Activated CD4-positive, CD25-positive, alpha-beta regulatory T cell treated with anti-CD3 and anti-CD28 coated beads, Interleukin-2, amount 50 U/mL, for 24 hours (primary cell): ENCODE measurements around the gene LSM14B.
"Not testable (repeated sequence)": the region's sequence is repeated elsewhere in the genome, so short reads cannot be mapped to it uniquely, and the experiment has no call there.

Source experiments
- ATAC-seq, 2 donors: fragments of 150-1000 bp; cut with Tn5 transposase; one replicate each; pipeline ENCODE4 v1.10.0; 2021; ENCODE audit warnings: mild to moderate bottlenecking in 1 of 2, moderate library complexity in 1 of 2

LSM14B gene

GRCh38 chr20:62121776-62122653 is at the start of gene LSM14B:
LSM14B (plus strand) TSS chr20:62122475; CDS start chr20:62122667, 192 bp downstream.
- ATAC-seq, result peak; percentile 81 to 87

- no peak for ATAC-seq
These were observed 49.0 kb upstream of the LSM14B start for GRCh38 chr20:62073323-62073722.

DNA sequence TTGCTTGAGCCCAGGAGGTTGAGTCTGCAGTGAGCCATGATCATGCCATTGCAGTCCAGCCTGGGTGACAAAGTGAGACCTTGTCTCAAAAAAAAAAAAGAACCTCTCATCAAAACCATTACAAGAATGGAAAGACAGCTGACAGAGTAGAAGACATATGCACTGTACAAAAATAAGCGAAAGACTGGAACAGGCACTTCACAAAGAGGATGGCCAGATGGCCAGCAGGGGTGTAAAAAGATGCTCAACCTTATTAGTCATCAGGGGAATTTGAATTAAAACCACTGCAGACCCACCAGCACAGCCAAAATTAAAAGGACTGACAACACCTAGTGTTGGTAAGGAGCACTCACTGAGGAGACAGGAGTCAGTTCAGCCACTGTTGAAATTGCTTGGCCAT is 43.1 kb upstream of the LSM14B start:
- no peak for ATAC-seq

- no peak for ATAC-seq
These were observed 41.9 kb upstream of the LSM14B start for GRCh38 chr20:62080249-62080990.

GRCh38 chr20:62083312-62083711 is 39.0 kb upstream of the LSM14B start:
- ATAC-seq, result no peak

- not testable (repeated sequence) for ATAC-seq
These were observed 38.1 kb upstream of the LSM14B start for GRCh38 chr20:62084224-62084623.

GRCh38 chr20:62085206-62085605 is 37.1 kb upstream of the LSM14B start:
- no peak for ATAC-seq

- no peak for ATAC-seq
These were observed 35.0 kb upstream of the LSM14B start for GRCh38 chr20:62087227-62087626.

DNA sequence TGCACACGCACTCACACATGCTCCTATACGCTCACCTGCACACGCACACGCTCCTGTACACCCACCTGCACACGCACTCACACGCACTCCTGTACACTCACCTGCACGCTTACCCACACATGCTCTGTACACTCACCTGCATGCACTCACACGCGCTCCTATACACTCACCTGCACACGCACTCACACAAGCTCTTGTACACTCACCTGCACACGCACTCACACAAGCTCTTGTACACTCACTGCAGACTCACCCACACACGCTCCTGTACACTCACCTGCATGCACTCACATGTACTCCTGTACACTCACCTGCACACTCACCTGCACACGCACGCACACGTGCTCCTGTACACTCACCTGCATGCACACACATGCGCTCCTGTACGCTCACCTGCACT is 34.6 kb upstream of the LSM14B start:
- ATAC-seq, result no peak

DNA sequence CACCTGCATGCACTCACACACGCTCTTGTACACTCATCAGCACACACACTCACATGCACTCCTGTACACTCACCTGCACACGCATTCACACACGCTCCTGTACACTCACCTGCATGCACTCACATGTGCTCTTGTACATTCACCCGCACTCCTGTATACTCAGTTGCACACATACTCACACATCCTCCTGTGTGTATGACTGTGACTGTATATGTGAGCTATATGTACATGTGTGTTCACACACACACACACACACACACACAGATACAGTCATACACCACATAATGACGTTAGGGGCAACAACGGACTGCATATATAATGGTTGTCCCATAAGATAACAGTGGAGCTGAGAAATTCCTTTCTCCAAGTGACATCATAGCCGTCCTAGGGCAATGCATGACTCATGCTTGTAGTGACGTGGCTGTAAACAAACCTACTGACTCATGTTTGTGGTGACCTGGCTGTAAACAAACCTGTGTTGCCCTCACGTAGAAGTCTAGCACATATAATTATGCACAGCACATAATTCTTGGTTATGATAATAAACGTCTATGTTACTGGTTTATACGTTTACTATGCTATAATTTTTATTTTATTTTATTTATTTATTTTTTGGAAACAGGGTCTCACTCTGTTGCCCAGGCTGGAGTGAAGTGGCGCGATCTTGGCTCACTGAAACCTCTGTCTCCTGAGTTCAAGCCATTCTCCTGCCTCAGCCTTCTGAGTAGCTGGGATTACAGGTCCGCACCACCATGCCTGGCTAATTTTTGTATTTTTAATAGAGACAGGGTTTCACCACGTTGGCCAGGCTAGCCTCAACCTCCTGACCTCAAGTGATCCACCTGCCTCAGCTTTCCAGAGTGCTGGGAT is 33.8 kb upstream of the LSM14B start:
- peak; percentile 61 to 76 for ATAC-seq

DNA sequence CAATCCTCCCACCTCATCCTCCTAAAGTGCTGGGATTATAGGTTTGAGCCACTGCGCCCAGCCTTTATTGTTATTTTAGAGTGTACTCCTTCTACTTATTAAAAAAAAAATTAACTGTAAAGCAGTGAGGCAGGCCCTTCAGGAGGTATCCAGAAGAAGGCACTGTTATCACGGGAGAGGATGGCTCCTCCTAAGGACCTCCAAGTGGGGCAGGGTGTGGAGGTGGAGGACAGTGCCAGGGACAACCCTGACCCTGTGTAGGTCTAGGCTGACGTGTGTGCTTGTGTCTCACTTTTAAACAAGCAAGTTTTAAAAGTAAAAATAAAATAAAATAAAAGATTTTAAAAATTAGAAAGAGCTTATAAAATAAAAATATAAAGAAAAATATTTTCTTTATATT is 32.9 kb upstream of the LSM14B start:
- no peak for ATAC-seq

- ATAC-seq, result no peak
These were observed 25.6 kb upstream of the LSM14B start for GRCh38 chr20:62096421-62097380.

DNA sequence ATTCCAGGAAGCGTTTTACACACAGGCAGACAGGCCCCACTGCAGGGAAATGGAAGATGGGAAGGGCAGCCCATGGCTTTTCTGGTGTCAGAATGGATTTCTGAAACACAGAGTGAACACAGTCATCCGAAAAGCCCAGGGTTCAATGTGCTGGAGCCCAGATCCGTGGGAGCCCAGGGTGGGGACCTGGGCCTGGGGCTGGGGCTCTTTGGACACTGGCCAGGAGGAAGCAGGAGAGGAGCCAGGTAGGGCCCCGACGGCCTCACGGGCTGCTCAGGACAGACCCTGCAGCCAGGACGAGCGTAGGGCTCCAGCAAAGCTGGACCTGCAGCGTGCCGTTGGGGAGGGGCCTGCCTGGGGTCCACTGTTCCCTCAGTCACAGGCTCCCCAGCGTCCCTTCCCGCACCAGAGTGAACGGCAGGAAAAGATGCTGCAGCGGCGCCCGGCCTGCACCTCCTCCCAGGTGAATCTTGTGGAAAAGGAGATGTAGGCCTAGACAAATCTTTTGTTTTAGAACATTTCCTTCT is 24.3 kb upstream of the LSM14B start:
- no peak for ATAC-seq

DNA sequence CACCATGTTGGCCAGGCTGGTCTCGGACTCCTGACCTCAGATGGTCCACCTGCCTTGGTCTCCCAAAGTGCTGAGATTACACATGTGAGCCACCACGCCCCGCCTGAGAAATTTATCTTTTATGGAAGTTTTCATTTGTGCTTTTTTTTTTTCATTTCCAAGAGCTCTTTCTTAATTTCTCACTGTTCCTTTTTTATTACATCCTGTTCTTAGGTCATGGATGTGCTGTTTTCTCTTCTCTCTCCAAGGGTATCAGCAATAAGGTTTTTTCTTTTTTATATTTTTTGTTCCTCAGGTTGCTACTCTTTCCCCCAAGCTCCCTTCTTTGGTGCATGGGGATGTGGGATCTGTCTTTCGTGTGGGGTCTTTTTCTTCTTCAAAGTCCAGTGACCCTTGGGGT is 21.2 kb upstream of the LSM14B start:
- no peak for ATAC-seq

GRCh38 chr20:62103508-62104233 is 18.6 kb upstream of the LSM14B start:
- no peak for ATAC-seq

- ATAC-seq, result no peak
These were observed 18.0 kb upstream of the LSM14B start for GRCh38 chr20:62104234-62104789.

DNA sequence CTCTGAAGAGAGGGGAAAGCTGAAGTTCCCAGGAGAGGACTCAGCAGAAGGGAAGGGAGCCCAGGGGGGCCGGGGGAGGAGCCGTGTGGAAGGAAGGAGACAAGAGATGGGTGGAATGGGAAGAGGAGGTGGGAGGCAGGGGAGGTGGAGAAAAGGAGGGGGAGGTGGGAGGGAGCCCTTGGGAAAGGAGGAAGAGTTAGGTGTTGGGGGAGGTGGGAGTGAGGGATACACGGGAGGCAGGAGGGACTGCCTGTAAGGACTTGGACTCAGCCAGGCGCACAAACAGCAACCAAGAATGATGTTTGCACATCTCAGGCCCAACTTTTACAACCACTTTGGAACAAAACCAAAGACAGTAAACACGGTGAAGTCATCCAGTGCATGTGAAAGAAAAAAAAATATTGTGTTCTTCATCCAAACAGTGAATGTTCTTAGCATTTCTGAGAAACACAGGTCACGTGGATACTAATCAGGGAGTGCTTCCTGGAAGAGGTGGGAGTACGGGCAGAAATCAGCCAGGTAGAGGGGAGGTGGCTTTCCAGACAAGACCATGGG is 17.4 kb upstream of the LSM14B start:
- ATAC-seq, result no peak

GRCh38 chr20:62105592-62105991 is 16.7 kb upstream of the LSM14B start:
- no peak for ATAC-seq

DNA sequence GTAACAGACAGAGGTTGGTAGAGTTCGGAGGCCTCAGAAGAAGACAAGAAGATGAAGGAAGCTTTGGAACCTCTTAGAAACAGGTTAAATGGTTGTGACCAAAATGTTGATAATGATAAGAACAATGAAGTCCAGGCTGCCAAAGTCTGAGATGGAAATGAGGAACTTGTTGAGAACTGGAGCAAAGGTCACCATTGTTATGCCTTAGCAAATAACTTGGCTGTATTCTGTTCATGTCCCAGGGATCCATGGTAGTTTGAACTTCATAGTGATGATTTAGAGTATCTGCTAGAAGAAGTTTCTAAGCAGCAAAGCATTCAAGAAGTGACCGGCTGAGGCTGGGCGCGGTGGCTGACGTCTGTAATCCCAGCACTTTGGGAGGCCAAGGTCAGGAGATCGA is 11.1 kb upstream of the LSM14B start:
- ATAC-seq, result no peak

- no peak for ATAC-seq
These were observed 9.9 kb upstream of the LSM14B start for GRCh38 chr20:62112368-62112767.
